GM18526 (cell line): ENCODE data around the gene SERP2.

Experiments used
- POLR2A ChIP-seq: IDR thresholded peaks from 3 replicates; pipeline ENCODE4 v1.6.1; 2011; ENCODE audit not compliant: insufficient read length; ENCODE audit errors: extremely low read depth

Gene SERP2

GRCh38 chr13:44410328-44410859 lies 36.8 kb downstream of the SERP2 start:
- no peak for TF ChIP-seq POLR2A

- TF ChIP-seq POLR2A, result no peak
Measured at GRCh38 chr13:44411841-44412240, 38.2 kb downstream of the SERP2 start.

- no peak for TF ChIP-seq POLR2A
Measured at GRCh38 chr13:44412346-44412935, 38.8 kb downstream of the SERP2 start.

GRCh38 chr13:44413095-44413494 lies 39.5 kb downstream of the SERP2 start:
- no peak for TF ChIP-seq POLR2A

- no peak for TF ChIP-seq POLR2A
Measured at GRCh38 chr13:44414716-44415115, 41.1 kb downstream of the SERP2 start.

- TF ChIP-seq POLR2A, result no peak
Measured at GRCh38 chr13:44415815-44416214, 42.2 kb downstream of the SERP2 start.

GRCh38 chr13:44416301-44416700 lies 42.7 kb downstream of the SERP2 start:
- no peak for TF ChIP-seq POLR2A

- no peak for TF ChIP-seq POLR2A
Measured at GRCh38 chr13:44416744-44417143, 43.1 kb downstream of the SERP2 start.

- TF ChIP-seq POLR2A, result no peak
Measured at GRCh38 chr13:44417446-44417845, 43.8 kb downstream of the SERP2 start.

GRCh38 chr13:44417876-44418275 lies 44.3 kb downstream of the SERP2 start:
- TF ChIP-seq POLR2A, result no peak

GRCh38 chr13:44420376-44421220 lies 47.0 kb downstream of the SERP2 start:
- no peak for TF ChIP-seq POLR2A

- TF ChIP-seq POLR2A, result no peak
Measured at GRCh38 chr13:44421853-44422525, 48.4 kb downstream of the SERP2 start.

GRCh38 chr13:44422755-44423643 lies 49.4 kb downstream of the SERP2 start:
- no peak for TF ChIP-seq POLR2A

- no peak for TF ChIP-seq POLR2A
Measured at GRCh38 chr13:44423824-44424223, 50.2 kb downstream of the SERP2 start.
